Right lobe of liver (tissue), 6 donors: Measurements from ENCODE around the gene TRAPPC4. TPM values are rescaled to one million over a fixed set of nuclear protein-coding genes. Genes with fewer than 3 reads are reported as not detected.

Experiments
- ATAC-seq, 4 donors: fragments of 200-7000 bp; cut with Tn5 transposase; one replicate each; pipeline ENCODE4 v1.9.1; 2020; ENCODE audit warnings: mild to moderate bottlenecking in 4 of 4, moderate library complexity in 4 of 4
- DNase-seq, 3 donors: peaks; one replicate each; pipeline ENCODE4 v3.0.0-alpha.2; 2020
- H3K27ac ChIP-seq, 3 donors: fragments of 200-600 bp; one replicate each; pipeline ENCODE4 v1.8.0; 2022
- H3K27me3 ChIP-seq, 2 donors: fragments of 200-600 bp; one replicate each; pipeline ENCODE4 v1.8.0; 2022
- H3K36me3 ChIP-seq, 4 donors: fragments of 200-600 bp; sonication (generic) in 1 of 4; one replicate each; pipeline versions ENCODE4 v1.5.1 to v1.8.0; 2017 to 2022; ENCODE audit warnings: control low read depth in 1 of 4
- H3K4me1 ChIP-seq, 4 donors: fragments of 200-600 bp; sonication (generic) in 1 of 4; one replicate each; pipeline versions ENCODE4 v1.5.1 to v1.8.0; 2017 to 2022; ENCODE audit warnings: control low read depth in 1 of 4
- H3K4me3 ChIP-seq, 3 donors: fragments of 200-600 bp; one replicate each; pipeline ENCODE4 v1.8.0; 2022
- H3K9me3 ChIP-seq, 4 donors: fragments of 200-600 bp; sonication (generic) in 1 of 4; one replicate each; pipeline versions ENCODE4 v1.5.1 to v1.8.0; 2017 to 2022; ENCODE audit warnings: control low read depth in 1 of 4
- CTCF ChIP-seq, 4 donors: fragments of 200-600 bp in 3 of 4; fragments of 450-650 bp in 1 of 4; IDR thresholded peaks; one replicate each; pipeline versions ENCODE4 v1.5.1 to v1.8.0; 2016 to 2022; ENCODE audit warnings: antibody characterized with exemption in 4 of 4, mild to moderate bottlenecking in 2 of 4
- POLR2A ChIP-seq: fragments of 450-650 bp; IDR thresholded peaks from one replicate; pipeline ENCODE4 v1.6.1; 2017; ENCODE audit warnings: antibody characterized with exemption, mild to moderate bottlenecking
- WGBS: methylation state at CpG from one replicate; pipeline ENCODE4 v1.1.6; 2018; ENCODE audit warnings: low coverage, low lambda C conversion rate; ENCODE audit not compliant: insufficient coverage; ENCODE audit errors: missing lambda C conversion rate; 5-methylcytosine and 5-hydroxymethylcytosine counted together
- intact Hi-C, 2 donors: fragments of 100-400 bp; cut with DNase I; formaldehyde crosslinking; loops; one replicate each; pipeline versions ENCODE4 v1.11.2 to v1.14.1; 2022
- total RNA-seq, 6 experiments: library from RNA; depleted of rRNA in 2 of 6; stranded (reverse); fragments of >200 nt in 2 of 6; fragmentation: NEBNext Ultra II Directional in 3 of 6; extraction: Animal tissue kit (Norgen Biotek cat#: 25700) in 3 of 6; gene quantifications; one replicate each; pipeline versions ENCODE4 v1.1.0 to v1.2.4, GENCODE V29; 2016 to 2023
- donor health status: DM: no; HTN: yes; CAD: no.
- donor health status: DM: no; HTN: no; CAD: no.
- donor health status: DM: no; HTN: no; CAD: no.
- donor health status: DM: no; HTN: yes; CAD: no.
- donor health status: DM: no; HTN: yes; CAD: no.

Gene TRAPPC4
- total RNA-seq, 6 experiments from 2014 or later: 17.2 to 46.3 (median 33.4) TPM

- no peaks in the 10 kb centered on the region for H3K27me3 ChIP-seq
- H3K27ac ChIP-seq: peak overlapping the region; percentile 37 to 62 (median 47)
- DNase-seq (peak in 2 of 3 donors; percentile 48 to 56), ATAC-seq (peak in 2 of 4 donors; percentile 4 to 14)
- H3K36me3 ChIP-seq: peaks cover 0 to 32% (median 15%) of the 10 kb centered on the region in 4 donors
- WGBS: 17% methylated on average over 11 of the region's 15 CpGs
- intact Hi-C loops: no loop called here
- TF ChIP-seq CTCF (IDR thresholded peaks at IDR 0.05) (no peak), POLR2A (peak; percentile 17)
- H3K9me3 ChIP-seq: no peaks in the 10 kb centered on the region
- peak overlapping the region in 1 of 3 donors; percentile 0 for H3K4me3 ChIP-seq
- H3K4me1 ChIP-seq: peaks cover 0 to 77% (median 32%) of the 10 kb centered on the region in 4 donors
These were observed 6.0 kb downstream of the TRAPPC4 start for GRCh38 chr11:119024430-119025098.

- Histone ChIP-seq H3K27me3 (no peaks in the 10 kb centered on the region), H3K4me1 (peaks cover 0 to 78% (median 32%) of the 10 kb centered on the region in 4 donors), H3K4me3 (peak overlapping the region in 1 of 3 donors; percentile 81), H3K27ac (peak overlapping the region; percentile 37 to 62 (median 47)), H3K36me3 (peaks cover 0 to 32% (median 15%) of the 10 kb centered on the region in 4 donors), H3K9me3 (no peaks in the 10 kb centered on the region)
- ATAC-seq (no peak), DNase-seq (peak in 2 of 3 donors; percentile 37 to 42)
- intact Hi-C loops: no loop called here
- TF ChIP-seq POLR2A (peak; percentile 10), CTCF (IDR thresholded peaks at IDR 0.05) (no peak)
- 18% methylated on average over 4 of the region's 5 CpGs for WGBS
These were observed 6.5 kb downstream of the TRAPPC4 start for GRCh38 chr11:119025099-119025473.

GRCh38 chr11:119025541-119025940 lies 7.0 kb downstream of the TRAPPC4 start:
- H3K36me3 ChIP-seq: peaks cover 0 to 32% (median 15%) of the 10 kb centered on the region in 4 donors
- H3K4me1 ChIP-seq: peaks cover 0 to 73% (median 30%) of the 10 kb centered on the region in 4 donors
- TF ChIP-seq CTCF (IDR thresholded peaks at IDR 0.05) (no peak), POLR2A (no peak)
- 46% methylated on average over 3 of the region's 5 CpGs for WGBS
- H3K27ac ChIP-seq: peak overlapping the region; percentile 37 to 62 (median 47)
- intact Hi-C loops: no loop called here
- no peaks in the 10 kb centered on the region for H3K9me3 ChIP-seq
- H3K4me3 ChIP-seq: peak overlapping the region in 2 of 3 donors; percentile 81 to 96
- H3K27me3 ChIP-seq: no peaks in the 10 kb centered on the region
- DNase-seq: no peak
- ATAC-seq: no peak

- TF ChIP-seq POLR2A (peak; percentile 53), CTCF (IDR thresholded peaks at IDR 0.05) (no peak)
- WGBS: 20% methylated on average over 4 of the region's 16 CpGs
- peak; percentile 60 to 89 (median 85) for DNase-seq
- H3K4me3 ChIP-seq: peak overlapping the region; percentile 66 to 96 (median 81)
- no peaks in the 10 kb centered on the region for H3K27me3 ChIP-seq
- peaks cover 2 to 67% (median 28%) of the 10 kb centered on the region in 4 donors for H3K4me1 ChIP-seq
- intact Hi-C loops: no loop called here
- peaks cover 0 to 32% (median 15%) of the 10 kb centered on the region in 4 donors for H3K36me3 ChIP-seq
- H3K27ac ChIP-seq: peak overlapping the region; percentile 37 to 62 (median 47)
- H3K9me3 ChIP-seq: no peaks in the 10 kb centered on the region
- ATAC-seq: peak; percentile 3 to 13 (median 7)
These were observed 7.6 kb downstream of the TRAPPC4 start for GRCh38 chr11:119025978-119026766.
